Kidney capillary endothelial cell (primary cell): ENCODE results near the gene IL1RAPL2.
"Not testable (repeated sequence)": the region's sequence is repeated elsewhere in the genome, so short reads cannot be mapped to it uniquely, and the experiment has no call there.

Source experiments
- DNase-seq: peaks from one replicate; pipeline ENCODE4 v3.0.0-alpha.2; 2018; ENCODE audit warnings: low spot score

IL1RAPL2 gene

GRCh38 chrX:105610411-105610810, 1044.4 kb downstream of the IL1RAPL2 start:
- DNase-seq: no peak

GRCh38 chrX:105618393-105619101, 1052.5 kb downstream of the IL1RAPL2 start:
- no peak for DNase-seq

- DNase-seq: no peak
These were observed 1068.2 kb downstream of the IL1RAPL2 start for GRCh38 chrX:105634180-105634579.

- no peak for DNase-seq
These were observed 1069.8 kb downstream of the IL1RAPL2 start for GRCh38 chrX:105635794-105636193.

- DNase-seq: no peak
These were observed 1070.7 kb downstream of the IL1RAPL2 start for GRCh38 chrX:105636667-105637066.

- DNase-seq: no peak
These were observed 1079.8 kb downstream of the IL1RAPL2 start for GRCh38 chrX:105645667-105646357.

GRCh38 chrX:105646592-105647372, 1080.8 kb downstream of the IL1RAPL2 start:
- no peak for DNase-seq

- no peak for DNase-seq
These were observed 1081.8 kb downstream of the IL1RAPL2 start for GRCh38 chrX:105647749-105648148.

GRCh38 chrX:105648732-105649131, 1082.7 kb downstream of the IL1RAPL2 start:
- DNase-seq: no peak

GRCh38 chrX:105650577-105650976, 1084.6 kb downstream of the IL1RAPL2 start:
- no peak for DNase-seq

GRCh38 chrX:105650986-105651385, 1085.0 kb downstream of the IL1RAPL2 start:
- no peak for DNase-seq

- no peak for DNase-seq
These were observed 1087.9 kb downstream of the IL1RAPL2 start for GRCh38 chrX:105653891-105654290.

GRCh38 chrX:105658136-105658535, 1092.1 kb downstream of the IL1RAPL2 start:
- no peak for DNase-seq

GRCh38 chrX:105662248-105662647, 1096.2 kb downstream of the IL1RAPL2 start:
- no peak for DNase-seq

GRCh38 chrX:105664243-105664642, 1098.2 kb downstream of the IL1RAPL2 start:
- no peak for DNase-seq

GRCh38 chrX:105684288-105684687, 1118.3 kb downstream of the IL1RAPL2 start:
- DNase-seq: not testable (repeated sequence)

- no peak for DNase-seq
These were observed 1128.8 kb downstream of the IL1RAPL2 start for GRCh38 chrX:105694839-105695238.

GRCh38 chrX:105695451-105695850, 1129.5 kb downstream of the IL1RAPL2 start:
- DNase-seq: no peak

- DNase-seq: no peak
These were observed 1130.9 kb downstream of the IL1RAPL2 start for GRCh38 chrX:105696870-105697269.

GRCh38 chrX:105697984-105698781, 1132.2 kb downstream of the IL1RAPL2 start:
- DNase-seq: no peak

GRCh38 chrX:105700331-105700730, 1134.3 kb downstream of the IL1RAPL2 start:
- no peak for DNase-seq
